KG1 (cell line): Measurements from ENCODE around the gene KL.
A peak's percentile ranks its signal among the peaks of the same experiment; 100 is the strongest.

ENCODE experiments used
- DNase-seq: peaks from one replicate; lab custom pipeline; 2025; lab: John Stamatoyannopoulos, UW

The KL gene

DNA sequence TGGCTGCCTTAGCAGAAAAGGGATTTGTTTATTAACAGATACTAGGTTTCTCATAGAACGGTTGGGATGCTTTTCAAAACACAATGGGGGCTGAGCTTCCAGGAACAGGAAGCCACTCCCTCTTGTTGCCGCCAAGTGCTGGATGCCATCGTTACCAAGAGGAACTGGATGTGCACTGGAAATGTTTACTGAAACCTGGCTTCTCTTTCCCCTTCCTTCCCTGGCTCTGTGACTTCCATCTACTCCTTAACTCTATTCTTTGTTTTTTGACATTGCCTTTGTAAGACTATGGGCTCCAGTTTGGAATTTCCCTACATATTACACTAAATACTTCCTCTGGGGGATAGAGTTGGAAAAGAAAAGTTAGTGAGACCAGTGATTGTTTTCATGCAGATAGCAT lies 11.7 kb upstream of the KL start:
- no peak for DNase-seq

DNA sequence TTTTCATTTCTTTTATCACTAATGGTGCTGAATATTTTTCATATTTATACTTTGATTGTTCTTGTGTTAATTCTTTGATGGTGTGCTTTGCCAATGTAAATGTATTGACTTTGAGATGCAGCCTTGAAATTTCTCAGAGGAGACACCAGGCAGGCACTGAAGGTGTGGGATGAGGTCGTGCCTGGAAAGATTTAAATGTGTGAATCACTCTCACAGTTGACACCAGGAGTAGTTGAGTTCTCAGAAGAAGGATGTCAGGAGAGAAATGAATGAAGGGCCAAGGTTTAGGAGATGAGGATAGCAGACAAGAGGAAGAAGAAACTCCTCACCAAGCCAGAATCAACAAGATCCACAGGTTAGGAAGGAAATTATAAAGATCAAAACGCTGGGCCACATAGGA lies 10.1 kb upstream of the KL start:
- DNase-seq: no peak

DNA sequence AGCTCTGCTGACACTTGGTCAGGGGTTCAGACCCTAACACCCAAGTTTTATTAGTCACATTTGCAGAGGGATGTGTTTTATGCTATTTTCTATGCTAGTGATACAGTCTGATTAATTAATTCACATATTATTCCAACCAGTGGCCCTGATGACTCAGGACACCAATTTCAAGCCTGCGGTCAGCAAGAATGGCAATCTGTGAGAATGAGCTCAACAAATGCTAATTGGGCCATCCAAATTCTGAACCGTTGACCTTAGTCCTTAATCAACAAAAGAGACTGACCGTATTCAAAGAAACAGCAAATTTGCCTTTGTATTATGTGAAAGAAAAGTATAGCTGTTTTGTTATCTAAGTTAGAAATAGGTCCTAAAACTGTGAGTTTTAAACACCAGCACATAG lies 9.6 kb upstream of the KL start:
- DNase-seq: no peak

DNA sequence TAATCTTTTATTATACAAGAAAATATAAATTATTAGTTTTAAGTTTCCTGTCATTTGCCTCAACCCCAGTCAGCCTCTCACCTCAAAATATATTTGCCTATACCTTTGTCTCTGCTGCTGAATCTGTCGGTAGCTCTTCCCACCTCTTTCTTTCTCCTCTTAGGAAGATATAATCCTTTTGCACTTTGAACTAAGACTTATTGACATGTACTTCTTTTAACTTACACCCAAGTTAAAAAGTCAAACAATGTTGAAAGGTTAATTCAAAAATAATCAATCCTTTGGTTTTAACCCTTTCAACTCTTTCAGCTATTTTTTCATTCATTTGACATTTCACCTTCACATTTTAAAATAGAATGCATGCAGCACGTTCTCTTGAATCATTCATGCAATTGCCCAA lies 9.0 kb upstream of the KL start:
- DNase-seq: no peak

DNA sequence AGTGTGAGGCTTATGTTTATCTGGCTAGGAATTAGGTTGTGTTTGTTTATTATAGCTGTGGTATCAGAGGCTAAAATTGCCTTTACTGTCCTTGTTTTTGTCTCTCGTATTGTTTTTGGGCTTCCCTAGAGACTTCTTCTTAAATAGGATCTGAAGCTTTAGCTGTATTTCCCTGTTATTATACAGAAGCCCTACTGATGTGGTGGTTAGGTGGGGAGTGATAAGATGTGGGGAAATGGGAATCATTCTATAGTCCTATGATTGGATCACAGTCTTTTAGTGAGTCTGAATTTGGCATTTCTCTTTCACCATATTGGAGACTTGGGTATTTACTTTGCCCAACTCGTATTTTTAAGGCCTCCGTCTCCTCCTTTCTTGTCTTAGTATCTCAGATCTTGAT lies 8.3 kb upstream of the KL start:
- no peak for DNase-seq

DNA sequence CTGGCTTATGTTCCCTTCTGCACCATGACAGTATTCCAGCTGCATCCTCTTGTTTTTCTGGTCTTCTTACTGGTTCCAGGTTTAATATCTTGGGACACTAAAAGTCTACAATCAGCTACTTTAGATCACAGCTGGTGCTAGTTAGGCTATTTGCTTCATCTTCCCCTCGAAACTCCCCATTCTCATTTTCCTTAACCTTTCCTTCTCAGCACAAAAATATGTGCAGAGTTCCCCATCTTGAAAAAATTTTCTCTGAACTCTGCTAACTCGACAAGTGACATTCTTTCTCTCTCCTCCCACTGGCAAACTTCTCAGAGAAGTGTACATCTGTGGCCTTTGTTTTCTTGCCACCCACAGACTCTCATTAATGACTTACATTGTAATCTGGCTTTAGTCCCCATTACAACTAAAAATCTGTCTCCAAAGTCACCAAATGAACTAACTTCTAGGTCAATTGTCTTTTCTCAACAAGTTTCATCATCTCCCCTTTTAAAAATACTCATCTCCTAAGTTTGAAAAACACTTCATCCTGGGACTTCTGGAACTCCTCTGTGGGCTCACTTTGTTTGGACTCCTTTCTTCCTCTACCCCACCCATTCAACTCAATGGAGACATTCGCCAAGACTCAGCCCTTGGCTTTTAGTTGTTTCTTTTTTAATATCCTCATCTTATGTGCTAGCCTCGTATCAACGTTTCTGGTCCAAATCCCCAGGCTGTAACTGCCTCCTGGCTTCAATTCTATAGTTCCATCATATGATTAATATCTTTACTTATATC lies 7.1 kb upstream of the KL start:
- no peak for DNase-seq

DNA sequence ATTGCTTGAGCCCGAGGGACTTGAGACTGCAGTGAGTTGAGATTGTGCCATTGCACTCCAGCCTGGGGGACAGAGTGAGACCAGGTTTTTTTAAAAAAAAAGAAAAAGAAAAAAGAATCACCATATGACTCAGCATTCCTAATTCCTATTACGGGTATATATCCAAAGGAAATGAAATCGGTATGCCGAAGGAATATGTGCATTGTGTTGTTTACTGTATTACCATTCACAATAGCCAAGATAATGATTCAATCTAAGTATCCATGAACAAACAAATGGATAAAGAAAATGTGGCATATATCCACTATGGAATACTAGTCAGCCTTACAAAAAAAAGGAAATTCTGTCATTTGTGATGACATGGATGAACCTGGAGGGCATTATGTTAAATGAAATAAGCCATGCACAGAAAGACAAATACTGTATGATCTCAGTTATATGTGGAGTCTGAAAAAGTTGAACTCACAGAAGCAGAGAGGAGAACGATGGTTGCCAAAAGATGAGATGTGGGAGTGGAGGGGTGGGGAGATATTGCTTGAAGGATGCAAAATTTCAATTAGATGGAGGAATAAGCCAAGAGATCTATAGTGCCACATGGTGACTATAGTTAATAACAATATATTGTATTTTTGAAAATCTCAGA lies 4.3 kb upstream of the KL start:
- no peak for DNase-seq

DNA sequence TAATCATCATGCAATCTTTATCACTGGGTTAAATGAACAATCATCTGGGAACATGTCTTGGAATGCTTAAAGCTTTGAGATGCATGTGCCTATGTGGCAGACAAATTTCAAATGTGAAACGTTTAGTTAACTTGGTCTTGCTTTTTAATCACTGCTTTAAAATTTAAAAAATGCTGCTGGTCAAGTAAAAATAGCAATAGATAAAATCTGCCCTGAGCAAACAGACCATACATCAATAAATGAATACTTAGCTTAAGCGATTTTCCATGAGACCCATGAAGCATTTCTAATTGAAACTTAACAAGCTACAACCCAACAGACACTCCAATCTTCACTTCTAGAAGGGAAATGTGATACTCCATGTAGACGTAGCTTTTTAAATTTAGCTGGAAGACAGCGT lies 1.9 kb upstream of the KL start:
- DNase-seq: no peak

DNA sequence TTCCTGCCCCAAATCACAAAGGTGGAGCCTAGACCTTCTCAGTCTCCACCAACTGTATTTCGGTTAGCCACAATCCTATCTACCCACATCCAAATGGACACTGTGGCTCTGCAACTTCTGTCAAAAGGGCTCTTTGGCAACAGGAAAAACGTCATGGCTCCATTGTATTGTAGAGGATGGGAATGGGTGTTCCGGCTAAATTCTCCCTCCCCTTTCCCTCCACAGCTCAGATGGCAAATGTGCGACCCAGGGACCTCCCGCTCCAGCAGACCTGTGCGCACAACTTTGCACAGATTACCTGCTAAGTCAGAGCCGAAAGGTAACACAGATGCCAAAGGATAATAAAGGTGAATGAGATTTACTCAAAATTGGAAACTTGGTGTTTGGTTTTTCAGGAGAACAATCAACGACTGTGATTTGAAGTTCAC lies 968 bp upstream of the KL start:
- DNase-seq: no peak

DNA sequence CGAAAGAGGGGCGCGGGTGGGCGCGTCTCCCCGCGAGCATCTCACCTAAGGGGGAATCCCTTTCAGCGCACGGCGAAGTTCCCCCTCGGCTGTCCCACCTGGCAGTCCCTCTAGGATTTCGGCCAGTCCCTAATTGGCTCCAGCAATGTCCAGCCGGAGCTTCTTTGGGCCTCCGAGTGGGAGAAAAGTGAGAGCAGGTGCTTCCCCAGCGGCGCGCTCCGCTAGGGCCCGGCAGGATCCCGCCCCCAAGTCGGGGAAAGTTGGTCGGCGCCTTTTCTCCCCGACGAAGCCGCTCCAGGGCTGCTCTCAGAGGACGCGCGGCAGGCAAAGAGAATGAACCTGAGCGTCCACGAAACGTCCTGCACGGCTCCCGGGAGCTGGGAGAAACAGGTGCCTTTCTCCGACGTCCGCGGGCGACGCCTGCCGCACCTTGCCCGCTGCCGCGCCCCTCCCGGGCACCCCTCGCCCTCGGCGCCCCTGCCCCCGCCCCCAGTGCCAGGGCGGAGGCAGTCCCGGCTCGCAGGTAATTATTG lies 366 bp upstream of the KL start:
- no peak for DNase-seq

DNA sequence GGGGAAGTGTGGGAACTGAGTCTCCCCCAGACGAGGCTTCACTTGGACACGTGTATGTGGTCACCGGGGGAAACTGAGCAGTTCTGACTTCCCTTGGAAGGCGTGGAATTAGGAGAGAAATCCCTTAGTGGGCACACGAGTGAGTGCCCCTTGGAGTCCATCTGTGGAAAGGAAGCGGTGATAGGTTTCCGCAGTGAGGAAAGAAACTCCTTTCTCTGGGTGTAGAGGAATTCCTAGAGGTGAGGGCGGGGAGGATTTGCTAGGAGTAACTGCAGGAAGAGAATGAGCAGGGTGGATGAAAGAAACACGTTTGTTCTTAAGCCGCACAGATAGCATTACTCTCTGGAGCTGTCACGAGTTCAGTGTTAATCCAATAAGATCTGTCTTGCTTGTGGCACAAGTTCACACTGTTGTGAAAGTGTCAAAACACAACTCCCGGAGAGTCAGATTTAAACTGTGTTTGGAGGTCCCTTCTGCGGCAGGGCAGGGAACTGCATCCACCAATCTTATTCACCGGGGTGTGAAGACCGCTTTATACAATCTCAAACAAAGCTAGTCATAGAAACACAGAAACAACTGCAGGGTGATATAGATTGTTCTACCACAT lies 1.2 kb downstream of the KL start:
- DNase-seq: peak; percentile 33

DNA sequence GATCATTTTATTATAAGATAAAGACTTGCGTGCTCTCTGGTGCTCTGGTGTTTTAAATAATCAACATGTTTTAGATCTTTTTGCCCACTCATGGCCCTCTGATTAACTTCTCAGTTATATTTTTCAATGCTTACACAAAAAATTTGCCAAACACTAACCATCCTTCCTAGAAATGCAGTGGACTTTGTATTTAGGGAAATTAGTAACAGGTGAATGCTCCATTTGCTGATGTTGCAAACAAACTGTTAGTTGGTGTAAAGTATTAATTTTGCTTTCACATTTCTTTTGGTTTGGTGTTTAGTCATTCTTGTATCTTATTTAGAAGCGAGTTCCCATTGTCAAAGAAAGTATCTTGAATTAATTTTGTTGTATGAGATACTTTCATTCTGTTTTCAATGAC lies 2.7 kb downstream of the KL start:
- DNase-seq: no peak

DNA sequence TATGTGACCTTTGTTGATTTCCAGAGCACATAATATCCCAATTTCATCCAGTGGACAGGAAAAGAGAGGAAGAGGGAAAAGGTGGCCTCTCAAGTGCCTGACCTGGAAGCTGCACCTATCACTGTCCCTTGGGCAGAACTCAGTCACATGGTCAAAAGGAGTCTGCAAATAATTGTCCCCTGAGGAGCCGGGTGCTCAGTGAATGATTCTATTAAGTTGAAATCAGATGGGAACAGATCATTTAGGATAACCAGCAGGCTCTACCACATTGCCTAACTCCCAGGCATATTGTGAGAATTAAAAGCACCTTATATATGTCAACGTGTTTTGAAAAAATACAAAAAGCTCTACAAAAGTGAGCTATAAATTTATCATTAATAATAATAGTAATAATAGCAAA lies 6.8 kb downstream of the KL start:
- DNase-seq: no peak

DNA sequence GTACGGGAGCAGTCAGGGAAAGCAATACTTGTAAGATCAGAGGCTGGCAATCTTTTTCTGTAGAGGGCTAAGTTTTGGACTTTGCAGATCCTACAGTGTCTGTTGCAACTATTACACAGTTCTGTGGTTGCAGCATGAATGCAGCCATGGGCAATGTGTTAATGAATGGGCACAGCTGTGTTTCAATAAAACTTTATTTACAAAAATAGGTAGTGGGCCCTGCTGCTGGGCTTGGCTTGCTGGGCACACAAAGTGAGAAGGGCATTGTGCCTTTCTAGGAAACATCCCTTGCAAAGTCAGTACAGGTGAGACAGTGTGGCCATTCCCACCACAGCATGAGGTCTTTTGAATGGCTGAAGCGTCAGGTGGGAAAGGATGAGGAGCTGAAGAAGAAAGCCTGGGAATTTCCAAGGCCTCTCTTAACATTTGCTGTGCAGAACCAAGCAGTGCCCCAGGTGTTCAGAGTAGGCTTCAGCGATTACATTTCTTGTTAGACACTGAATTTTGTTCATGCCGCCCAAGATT lies 9.1 kb downstream of the KL start:
- no peak for DNase-seq

DNA sequence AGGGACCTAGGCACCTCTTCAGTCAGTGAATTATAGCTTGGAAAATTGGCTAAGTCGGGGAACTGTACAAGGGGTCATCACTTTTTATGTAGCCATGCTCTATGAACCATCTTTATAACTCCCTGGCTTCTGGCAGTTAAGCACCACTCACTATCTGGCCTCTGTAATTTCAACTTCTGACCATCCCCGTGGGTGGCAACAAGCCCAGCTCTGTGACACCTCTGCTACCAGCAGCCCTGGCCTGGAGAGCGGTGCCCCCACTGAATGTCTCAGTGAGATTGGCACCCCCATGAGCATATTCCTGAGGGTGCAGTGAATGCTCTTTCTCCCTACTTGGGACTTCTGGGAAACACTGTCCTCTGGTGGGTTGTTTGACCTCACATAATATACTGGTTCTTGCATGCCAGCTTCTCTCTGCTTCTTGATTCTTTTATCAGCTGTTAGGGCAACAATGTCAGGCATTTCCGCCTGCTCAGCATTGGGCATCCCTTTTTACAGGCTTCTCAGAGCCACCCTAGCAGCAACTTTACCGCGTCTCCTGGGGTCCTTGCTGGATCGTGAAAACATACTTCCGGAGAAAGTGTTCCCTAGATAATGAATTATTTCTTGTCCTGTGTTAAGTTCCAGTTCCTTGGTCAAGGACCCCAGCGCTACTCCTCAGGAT lies 10.4 kb downstream of the KL start:
- no peak for DNase-seq

DNA sequence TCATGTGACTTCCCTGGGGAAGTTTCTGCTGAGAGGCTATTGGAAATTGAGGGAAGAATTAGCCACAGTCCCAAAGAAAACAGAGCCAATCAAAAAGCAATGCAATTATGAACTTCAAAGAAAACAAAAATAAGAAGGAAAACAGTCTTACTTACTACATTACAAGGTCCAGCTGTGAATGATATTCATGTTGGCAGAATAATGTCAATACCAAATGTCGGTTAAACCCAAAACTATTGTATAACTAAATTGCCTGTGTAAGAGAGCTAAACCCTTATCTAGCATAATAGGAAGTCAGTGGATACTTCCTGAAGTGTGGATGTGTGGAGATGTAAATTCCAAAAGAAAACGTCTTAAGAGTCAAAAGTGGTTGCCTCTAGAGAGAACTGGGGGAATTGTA lies 12.4 kb downstream of the KL start:
- no peak for DNase-seq

DNA sequence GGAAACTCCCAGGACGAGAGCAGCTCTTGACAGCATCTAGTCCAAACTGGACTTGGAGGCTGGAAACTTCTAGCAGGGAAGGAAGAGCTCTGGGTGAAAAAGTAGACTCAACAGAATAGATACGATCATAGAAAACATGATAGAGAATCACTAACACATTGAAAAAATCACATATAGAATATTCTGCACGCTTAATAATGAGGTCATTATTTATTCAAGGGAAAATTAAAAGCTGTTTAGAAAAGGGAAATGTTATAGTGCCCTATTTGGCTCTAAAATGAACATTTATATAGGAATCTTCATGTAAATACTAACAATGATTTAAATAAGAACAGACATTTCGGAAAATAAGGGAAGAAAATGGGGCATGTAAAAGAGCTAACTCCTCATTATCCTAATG lies 15.1 kb downstream of the KL start:
- no peak for DNase-seq

DNA sequence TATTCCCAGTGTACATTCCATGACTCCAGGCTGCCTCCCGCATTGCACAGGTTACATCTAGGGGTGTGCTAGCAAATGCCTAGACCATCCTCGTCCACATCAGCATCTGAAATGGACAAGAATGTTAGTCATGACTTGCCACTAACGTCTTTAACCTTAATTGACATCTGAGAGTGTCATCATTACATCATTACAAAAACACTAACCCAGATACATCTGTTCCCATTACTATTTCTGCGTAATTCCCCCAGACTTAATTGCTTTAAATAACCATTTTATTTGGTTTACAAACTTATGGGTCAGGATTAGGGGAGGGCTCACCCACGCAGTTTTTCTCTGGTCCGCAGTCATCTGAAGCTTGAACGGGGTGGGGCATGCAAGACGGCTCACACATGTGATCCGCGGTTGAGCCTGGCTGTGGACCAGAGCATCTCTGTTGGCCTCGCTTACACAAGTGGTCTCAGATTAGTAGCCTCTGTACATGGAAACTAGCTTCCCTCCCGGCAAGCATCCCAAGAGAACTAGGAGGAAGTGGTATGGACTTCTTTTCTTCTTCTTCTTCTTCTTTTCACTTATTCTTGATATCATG lies 15.9 kb downstream of the KL start:
- DNase-seq: no peak

DNA sequence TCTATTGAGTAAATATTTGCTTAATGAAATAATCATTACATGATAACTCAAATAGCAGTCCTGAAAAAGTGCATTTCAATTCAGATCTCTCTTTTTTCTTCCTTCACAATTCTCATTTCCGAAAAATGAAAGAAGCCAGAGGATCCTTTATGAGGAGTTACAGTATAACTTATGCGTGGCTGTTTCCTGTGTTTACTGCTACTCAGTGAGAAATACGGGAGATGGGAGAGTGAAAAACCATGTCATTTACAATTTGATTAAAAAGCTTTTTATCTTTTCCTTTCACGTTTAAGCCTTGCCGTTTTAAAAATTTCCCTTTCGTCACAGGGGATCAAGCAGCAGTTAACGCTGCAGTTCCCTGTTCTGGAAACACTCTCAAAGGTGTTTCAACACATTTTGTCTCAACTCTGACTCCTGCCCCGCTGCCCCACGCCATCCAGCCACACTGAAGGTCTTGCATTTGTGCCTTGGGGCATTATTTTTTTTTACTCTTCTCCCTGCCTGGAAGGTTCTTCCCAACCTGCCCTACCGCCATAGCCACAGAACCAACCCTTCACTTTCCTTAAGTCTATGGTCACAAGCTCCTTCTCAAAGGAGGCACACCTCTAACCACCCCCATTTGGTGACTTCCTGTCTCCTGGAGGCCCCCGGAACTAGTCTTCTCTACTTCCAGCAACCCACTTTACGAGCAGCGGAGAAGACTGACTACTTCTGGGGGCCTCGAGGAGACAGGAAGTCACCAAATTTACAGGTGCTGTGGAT lies 17.0 kb downstream of the KL start:
- DNase-seq: no peak

DNA sequence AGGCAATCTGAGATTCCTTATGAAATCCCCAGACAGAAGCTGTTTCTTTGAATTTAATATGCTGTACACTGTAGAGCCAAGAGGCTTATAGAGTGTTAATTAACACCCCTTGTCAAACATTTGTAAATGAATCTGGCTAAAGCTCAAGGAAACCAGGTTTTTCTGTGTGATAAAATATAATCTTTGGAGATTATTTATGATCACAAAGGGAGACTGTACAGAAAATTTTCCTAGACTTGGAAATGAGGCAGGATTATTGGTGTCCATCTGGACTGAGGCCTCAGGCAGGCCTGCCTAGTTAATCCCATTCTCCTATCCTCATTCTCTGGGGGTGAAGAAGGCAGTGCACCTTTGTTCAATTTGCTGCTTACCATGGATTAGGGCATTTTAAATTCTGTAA lies 17.8 kb downstream of the KL start:
- no peak for DNase-seq

DNA sequence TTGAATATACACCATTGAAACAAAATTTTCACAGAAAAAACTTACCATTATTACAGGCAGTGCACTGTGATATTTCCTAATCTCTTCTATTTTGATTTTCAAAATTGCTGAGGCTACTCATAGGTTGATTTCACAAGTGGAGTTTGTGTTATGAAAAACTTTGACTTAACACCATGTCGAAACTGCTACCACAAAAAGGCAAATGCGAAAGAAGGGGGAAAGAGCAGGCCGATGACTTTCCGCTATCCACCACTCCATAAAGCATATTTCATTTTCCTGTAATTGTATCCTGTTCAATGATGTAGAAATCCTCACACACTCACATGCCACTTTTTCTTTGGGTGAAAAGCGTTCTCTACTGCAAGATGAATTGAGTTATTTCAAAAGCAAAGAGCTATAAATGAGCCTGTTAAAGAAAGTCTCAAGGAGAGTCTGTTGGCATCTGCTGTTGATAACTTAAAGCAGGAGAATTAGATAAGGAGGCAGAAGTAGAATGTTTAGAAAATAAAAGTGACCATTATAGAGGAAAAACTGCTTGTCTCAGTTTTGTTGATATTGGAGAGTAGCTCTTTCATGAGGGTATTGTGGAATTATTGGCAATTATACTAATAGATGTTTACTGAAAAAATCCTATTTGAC lies 18.8 kb downstream of the KL start:
- no peak for DNase-seq
